ENCODE measurements around the gene MSI2. TPM values are rescaled to one million over a fixed set of nuclear protein-coding genes. Genes with fewer than 3 reads are reported as not detected.
A peak's percentile ranks its signal among the peaks of the same experiment; 100 is the strongest.

MSI2 gene
- polyA plus RNA-seq, 3 donors from 2014 or later, result 0.88 to 3.6 (median 2.4) TPM

- Mint-ChIP-seq H3K4me1 (peaks cover 37 to 38% of the 10 kb centered on the region in 2 donors), H3K27ac (no peak overlapping the region), H3K36me3 (no peaks in the 10 kb centered on the region), H3K27me3 (ENCODE audit: low read depth in 3 of 3) (peaks cover 0 to 2% (median 0%) of the 10 kb centered on the region in 3 donors), H3K4me3 (no peak overlapping the region), H3K9me3 (no peaks in the 10 kb centered on the region)
- DNase-seq, result no peak
These were observed 103.9 kb downstream of the MSI2 start for GRCh38 chr17:57360266-57360665.

- DNase-seq, result no peak
- Mint-ChIP-seq H3K4me3 (no peak overlapping the region), H3K9me3 (no peaks in the 10 kb centered on the region), H3K4me1 (peaks cover 10 to 14% of the 10 kb centered on the region in 2 donors), H3K27ac (no peak overlapping the region), H3K36me3 (no peaks in the 10 kb centered on the region), H3K27me3 (ENCODE audit: low read depth in 3 of 3) (no peaks in the 10 kb centered on the region)
These were observed 106.7 kb downstream of the MSI2 start for GRCh38 chr17:57362797-57363556.

DNA sequence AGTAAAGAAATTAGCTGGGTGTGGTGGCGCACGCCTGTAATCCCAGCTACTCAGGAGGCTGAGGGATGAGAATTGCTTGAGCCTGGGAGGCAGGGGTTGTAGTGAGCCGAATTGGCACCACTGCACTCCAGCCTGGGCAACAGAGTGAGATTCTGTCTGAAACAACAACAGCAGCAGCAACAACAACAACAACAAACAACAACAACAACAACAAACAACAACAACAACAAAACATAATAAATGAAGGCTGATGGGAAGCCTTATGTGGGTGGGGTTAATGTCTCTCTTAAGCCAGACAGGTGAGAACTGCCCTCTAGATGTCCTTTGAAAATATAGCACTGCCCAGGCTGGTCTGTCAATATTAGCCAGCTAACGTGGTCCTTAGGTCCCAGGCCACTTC lies 107.3 kb downstream of the MSI2 start:
- no peaks in the 10 kb centered on the region for H3K27me3 Mint-ChIP-seq (ENCODE audit: low read depth in 3 of 3)
- no peaks in the 10 kb centered on the region for H3K36me3 Mint-ChIP-seq
- H3K4me1 Mint-ChIP-seq, result peaks cover 4 to 8% of the 10 kb centered on the region in 2 donors
- H3K27ac Mint-ChIP-seq, result no peak overlapping the region
- H3K9me3 Mint-ChIP-seq, result no peaks in the 10 kb centered on the region
- DNase-seq, result no peak
- no peak overlapping the region for H3K4me3 Mint-ChIP-seq

DNA sequence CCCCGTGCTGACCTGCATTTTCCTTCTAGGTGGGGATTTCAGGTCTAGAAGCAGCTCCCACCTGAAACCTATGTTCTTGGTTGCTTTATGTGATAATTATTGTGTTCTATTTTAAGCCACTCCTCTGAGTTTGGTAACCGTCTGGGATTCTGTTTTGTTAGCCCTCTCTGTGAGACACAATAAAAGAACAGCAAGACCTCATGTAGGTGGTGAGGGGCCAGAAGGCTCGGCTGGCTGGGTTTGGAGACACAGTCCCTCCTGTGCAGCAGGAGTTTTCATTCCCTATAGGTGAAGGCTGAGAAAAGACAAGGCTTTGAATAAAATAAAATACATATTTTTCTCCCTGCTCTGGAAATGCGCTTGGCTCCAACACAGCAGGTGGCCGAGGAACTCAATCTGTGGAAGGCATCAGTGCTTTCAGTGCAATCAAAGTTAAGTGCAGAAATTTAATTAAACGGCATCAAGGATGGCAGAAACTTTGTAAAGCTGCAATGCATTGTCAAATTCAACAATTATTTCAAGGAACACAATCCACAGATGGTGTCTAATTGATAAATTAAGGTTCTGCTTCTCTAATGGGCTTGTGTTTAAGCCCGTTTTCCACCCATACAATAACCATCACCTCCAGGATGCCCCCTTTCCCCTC lies 107.8 kb downstream of the MSI2 start:
- Mint-ChIP-seq H3K4me3 (no peak overlapping the region), H3K36me3 (no peaks in the 10 kb centered on the region)
- DNase-seq, result no peak

DNA sequence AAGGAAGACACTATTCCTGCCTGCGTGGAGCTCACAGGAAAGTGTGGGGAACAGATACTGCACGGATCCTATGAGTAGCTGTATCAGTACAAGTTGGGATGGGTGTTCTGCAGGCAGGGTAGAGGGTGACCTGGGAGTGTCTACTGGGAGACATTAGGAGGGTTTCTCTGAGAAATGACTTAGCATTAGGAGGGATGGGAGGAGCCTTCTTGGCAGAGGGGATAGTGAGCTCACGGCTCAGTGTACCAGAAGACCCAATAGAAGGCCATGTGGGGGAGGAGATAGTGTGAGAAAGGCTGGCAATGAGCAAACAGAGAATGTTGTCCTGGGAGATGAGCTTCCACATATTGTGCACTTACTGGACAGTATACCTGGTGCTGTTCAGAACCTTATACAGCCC lies 109.1 kb downstream of the MSI2 start:
- H3K4me3 Mint-ChIP-seq, result no peak overlapping the region
- H3K27ac Mint-ChIP-seq, result no peak overlapping the region
- H3K9me3 Mint-ChIP-seq, result no peaks in the 10 kb centered on the region
- H3K27me3 Mint-ChIP-seq (ENCODE audit: low read depth in 3 of 3), result peaks cover 0 to 2% (median 0%) of the 10 kb centered on the region in 3 donors
- H3K36me3 Mint-ChIP-seq, result no peaks in the 10 kb centered on the region
- no peak for DNase-seq
- peaks cover 0 to 6% of the 10 kb centered on the region in 2 donors for H3K4me1 Mint-ChIP-seq

More for the DNA sequence above, 107.8 kb downstream of the MSI2 start:
- no peak overlapping the region for H3K27ac Mint-ChIP-seq
- peaks cover 0 to 2% (median 0%) of the 10 kb centered on the region in 3 donors for H3K27me3 Mint-ChIP-seq (ENCODE audit: low read depth in 3 of 3)
- H3K9me3 Mint-ChIP-seq, result no peaks in the 10 kb centered on the region
- peaks cover 0 to 6% of the 10 kb centered on the region in 2 donors for H3K4me1 Mint-ChIP-seq

- Mint-ChIP-seq H3K36me3 (no peaks in the 10 kb centered on the region), H3K4me3 (no peak overlapping the region), H3K27me3 (ENCODE audit: low read depth in 3 of 3) (peaks cover 0 to 2% (median 0%) of the 10 kb centered on the region in 3 donors), H3K4me1 (peaks cover 0 to 6% of the 10 kb centered on the region in 2 donors), H3K27ac (no peak overlapping the region), H3K9me3 (no peaks in the 10 kb centered on the region)
- no peak for DNase-seq
These were observed 109.8 kb downstream of the MSI2 start for GRCh38 chr17:57366177-57366557.

- Mint-ChIP-seq H3K27me3 (ENCODE audit: low read depth in 3 of 3) (peaks cover 0 to 2% (median 0%) of the 10 kb centered on the region in 3 donors), H3K4me3 (no peak overlapping the region), H3K36me3 (no peaks in the 10 kb centered on the region), H3K4me1 (peaks cover 0 to 6% of the 10 kb centered on the region in 2 donors), H3K27ac (no peak overlapping the region), H3K9me3 (no peaks in the 10 kb centered on the region)
- no peak for DNase-seq
These were observed 110.4 kb downstream of the MSI2 start for GRCh38 chr17:57366558-57367351.

DNA sequence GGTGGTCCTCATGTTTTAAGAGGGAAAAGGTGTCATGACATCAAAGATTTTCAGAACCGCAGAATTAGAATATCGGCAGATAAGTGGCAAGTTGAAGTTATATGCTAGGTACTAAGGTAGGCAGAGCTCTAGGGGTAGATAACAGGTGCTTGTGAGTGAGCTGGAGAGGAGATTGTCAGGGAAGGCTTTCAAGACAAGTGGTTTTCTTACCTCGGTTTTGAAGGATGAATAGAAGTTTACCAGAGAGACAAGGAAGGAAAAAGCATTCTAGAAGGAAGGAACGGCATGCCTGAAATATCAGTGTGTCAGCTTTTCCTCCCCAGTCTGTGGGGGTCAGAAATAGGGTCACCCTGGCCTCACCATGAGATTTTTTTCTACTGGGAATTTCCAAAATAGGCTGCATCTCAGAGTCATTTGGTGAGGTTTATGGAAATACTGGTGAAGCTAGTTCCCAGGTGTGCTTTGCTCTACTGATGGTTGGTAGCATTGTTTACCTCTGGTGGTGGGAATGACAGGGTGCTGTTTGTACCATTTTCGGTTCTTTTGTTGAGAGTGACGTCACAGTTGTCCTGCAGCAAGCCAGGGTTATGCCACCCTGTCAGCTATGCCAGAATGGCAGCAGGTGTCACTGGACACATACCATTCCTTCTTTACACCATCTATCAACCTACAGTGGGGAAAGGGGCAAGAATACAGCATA lies 112.5 kb downstream of the MSI2 start:
- no peaks in the 10 kb centered on the region for H3K9me3 Mint-ChIP-seq
- H3K4me1 Mint-ChIP-seq, result peaks cover 0 to 6% of the 10 kb centered on the region in 2 donors
- H3K27ac Mint-ChIP-seq, result peak overlapping the region in 1 of 6 donors; percentile 1
- peaks cover 0 to under 1% (median 0%) of the 10 kb centered on the region in 3 donors for H3K36me3 Mint-ChIP-seq
- no peak for DNase-seq
- H3K27me3 Mint-ChIP-seq (ENCODE audit: low read depth in 3 of 3), result peaks cover 0 to 2% (median 0%) of the 10 kb centered on the region in 3 donors
- no peak overlapping the region for H3K4me3 Mint-ChIP-seq

- peaks cover 0 to 2% (median 0%) of the 10 kb centered on the region in 3 donors for H3K27me3 Mint-ChIP-seq (ENCODE audit: low read depth in 3 of 3)
- H3K27ac Mint-ChIP-seq, result peak overlapping the region in 1 of 6 donors; percentile 24
- peaks cover 0 to 6% of the 10 kb centered on the region in 2 donors for H3K4me1 Mint-ChIP-seq
- no peak for DNase-seq
- no peak overlapping the region for H3K4me3 Mint-ChIP-seq
- H3K36me3 Mint-ChIP-seq, result peaks cover 0 to 3% (median 0%) of the 10 kb centered on the region in 3 donors
- peaks cover 0 to 2% (median 0%) of the 10 kb centered on the region in 6 donors for H3K9me3 Mint-ChIP-seq
These were observed 113.2 kb downstream of the MSI2 start for GRCh38 chr17:57369509-57369945.

GRCh38 chr17:57370037-57370581 lies 113.8 kb downstream of the MSI2 start:
- Mint-ChIP-seq H3K9me3 (peaks cover 0 to 2% (median 0%) of the 10 kb centered on the region in 6 donors), H3K27ac (no peak overlapping the region), H3K36me3 (peaks cover 0 to 3% (median 0%) of the 10 kb centered on the region in 3 donors), H3K4me1 (peaks cover 0 to 6% of the 10 kb centered on the region in 2 donors), H3K27me3 (ENCODE audit: low read depth in 3 of 3) (peaks cover 0 to 2% (median 0%) of the 10 kb centered on the region in 3 donors), H3K4me3 (no peak overlapping the region)
- DNase-seq, result no peak

- H3K9me3 Mint-ChIP-seq, result peaks cover 0 to 2% (median 0%) of the 10 kb centered on the region in 6 donors
- no peak for DNase-seq
- H3K4me3 Mint-ChIP-seq, result no peak overlapping the region
- H3K27me3 Mint-ChIP-seq (ENCODE audit: low read depth in 3 of 3), result peaks cover 0 to 2% (median 0%) of the 10 kb centered on the region in 3 donors
- no peak overlapping the region for H3K27ac Mint-ChIP-seq
- peaks cover 0 to 3% of the 10 kb centered on the region in 2 donors for H3K4me1 Mint-ChIP-seq
- H3K36me3 Mint-ChIP-seq, result peaks cover 0 to 3% (median 0%) of the 10 kb centered on the region in 3 donors
These were observed 114.3 kb downstream of the MSI2 start for GRCh38 chr17:57370619-57371018.

DNA sequence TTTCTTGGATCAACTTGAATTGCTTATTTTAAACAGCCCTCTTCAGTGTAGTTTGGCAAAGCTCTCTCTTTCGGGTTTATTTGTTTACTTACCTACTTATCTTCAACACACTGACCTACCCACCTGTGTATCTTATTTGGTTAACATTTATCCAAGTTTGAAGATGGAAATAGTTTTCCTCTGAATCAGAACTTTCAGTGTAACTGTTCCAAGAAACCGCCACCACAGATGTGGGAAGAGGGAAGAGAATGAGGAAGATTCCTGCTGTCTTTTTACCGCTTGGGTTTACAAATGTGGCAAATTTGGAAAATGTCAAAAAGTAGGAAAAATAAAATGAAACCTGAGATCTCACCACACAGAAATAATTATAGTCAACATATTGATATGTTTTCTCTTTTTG lies 115.8 kb downstream of the MSI2 start:
- Mint-ChIP-seq H3K27me3 (ENCODE audit: low read depth in 3 of 3) (peaks cover 0 to 2% (median 2%) of the 10 kb centered on the region in 3 donors), H3K4me3 (no peak overlapping the region), H3K27ac (no peak overlapping the region), H3K9me3 (peaks cover 0 to 2% (median 0%) of the 10 kb centered on the region in 6 donors), H3K4me1 (peaks cover 0 to 2% of the 10 kb centered on the region in 2 donors), H3K36me3 (peaks cover 0 to 3% (median 0%) of the 10 kb centered on the region in 3 donors)
- no peak for DNase-seq

- no peak for DNase-seq
- Mint-ChIP-seq H3K27me3 (ENCODE audit: low read depth in 3 of 3) (peaks cover 0 to 2% (median 2%) of the 10 kb centered on the region in 3 donors), H3K36me3 (peaks cover 0 to 3% (median 0%) of the 10 kb centered on the region in 3 donors), H3K4me3 (no peak overlapping the region), H3K9me3 (peaks cover 0 to 2% (median 0%) of the 10 kb centered on the region in 6 donors), H3K27ac (no peak overlapping the region), H3K4me1 (peaks cover 0 to 2% of the 10 kb centered on the region in 2 donors)
These were observed 116.7 kb downstream of the MSI2 start for GRCh38 chr17:57373048-57373447.

Measured in immature natural killer cell (primary cell).